HUDEP-2 (cell line): Measurements from ENCODE around the gene DLGAP1.

Experiments
- DNase-seq, 76 experiments: peaks; one replicate each; lab custom pipeline; 2025; ENCODE audit not compliant: unreplicated experiment in 76 of 76; lab: John Stamatoyannopoulos, UW

DLGAP1 gene

DNA sequence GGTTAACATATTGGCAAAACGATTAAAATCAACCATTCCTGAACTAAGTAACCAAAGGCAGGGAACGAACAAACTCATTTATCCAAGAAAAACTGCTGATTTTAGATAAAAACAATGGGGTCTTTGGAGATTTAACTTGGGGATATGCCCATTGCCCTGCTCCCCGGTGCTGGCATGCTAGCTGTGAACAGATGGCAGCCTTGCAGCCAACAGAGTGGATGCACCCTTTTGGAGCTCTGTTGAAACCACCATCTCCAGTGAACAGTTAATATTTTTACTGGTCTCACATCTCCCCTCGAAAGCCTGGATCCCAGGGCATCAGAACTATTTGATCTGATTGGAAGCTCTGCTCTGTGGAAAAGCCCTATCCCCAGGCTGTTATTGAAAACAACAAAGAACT, 702.0 kb downstream of the DLGAP1 start:
- DNase-seq = no peak

DNA sequence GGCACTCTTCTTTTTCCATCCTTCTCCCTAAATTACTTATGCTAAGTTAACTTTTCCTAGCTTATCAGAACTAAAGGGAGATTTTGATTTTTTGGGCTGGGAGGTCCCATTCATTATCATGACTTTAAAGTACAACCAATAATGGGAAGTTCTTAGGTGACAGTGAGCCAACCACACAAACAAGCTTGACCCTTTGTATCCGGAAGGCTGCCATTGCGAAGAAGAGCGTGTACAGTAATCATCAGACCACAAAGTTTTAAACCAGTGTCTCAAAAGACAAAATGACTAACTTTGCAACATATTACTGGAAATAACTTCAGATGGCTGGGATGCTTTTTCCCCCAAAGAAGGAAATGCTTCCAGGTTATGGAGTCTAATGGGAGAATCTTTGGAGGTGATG, 707.0 kb downstream of the DLGAP1 start:
- no peak for DNase-seq

- no peak for DNase-seq
Observed at GRCh38 chr18:3747176-3747973, 707.7 kb downstream of the DLGAP1 start.

GRCh38 chr18:3742541-3742940, 712.6 kb downstream of the DLGAP1 start:
- no peak for DNase-seq

- no peak for DNase-seq
Observed at GRCh38 chr18:3741333-3741732, 713.8 kb downstream of the DLGAP1 start.

DNA sequence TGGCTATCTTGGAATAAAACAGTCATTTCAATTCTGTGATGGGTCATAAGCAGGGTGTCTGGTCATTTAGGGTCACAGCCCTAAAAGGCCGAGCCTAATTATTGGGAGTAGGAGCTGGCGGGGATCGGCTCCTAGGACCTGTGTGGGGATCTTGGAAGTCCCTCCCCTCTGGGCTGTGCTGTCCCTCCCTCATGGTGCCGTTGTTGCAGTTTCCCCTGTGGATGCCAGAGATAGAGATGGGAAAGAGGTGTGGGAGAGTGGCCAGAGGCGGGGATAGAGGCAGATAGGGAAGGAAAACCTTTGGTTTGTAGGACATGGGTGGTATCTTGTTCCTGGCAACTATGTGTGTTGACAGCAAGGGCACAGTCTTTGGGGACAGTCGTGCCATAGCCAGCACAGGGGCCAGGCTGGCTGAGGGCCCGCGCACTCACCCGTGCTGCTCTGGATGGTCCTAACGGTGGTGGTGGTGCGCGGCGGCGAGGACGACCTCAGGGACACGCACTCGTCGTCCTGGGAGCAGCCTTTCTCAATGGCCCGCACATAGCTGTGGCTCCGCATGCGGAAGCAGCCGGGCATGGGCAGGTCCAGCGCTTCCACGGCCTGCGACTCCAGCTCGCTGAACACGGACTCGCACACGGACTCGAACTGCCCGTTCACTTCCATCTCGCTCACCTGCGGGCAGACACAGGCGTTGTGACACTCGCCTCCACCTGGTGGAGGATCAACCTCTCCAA, 726.2 kb downstream of the DLGAP1 start:
- no peak for DNase-seq

DNA sequence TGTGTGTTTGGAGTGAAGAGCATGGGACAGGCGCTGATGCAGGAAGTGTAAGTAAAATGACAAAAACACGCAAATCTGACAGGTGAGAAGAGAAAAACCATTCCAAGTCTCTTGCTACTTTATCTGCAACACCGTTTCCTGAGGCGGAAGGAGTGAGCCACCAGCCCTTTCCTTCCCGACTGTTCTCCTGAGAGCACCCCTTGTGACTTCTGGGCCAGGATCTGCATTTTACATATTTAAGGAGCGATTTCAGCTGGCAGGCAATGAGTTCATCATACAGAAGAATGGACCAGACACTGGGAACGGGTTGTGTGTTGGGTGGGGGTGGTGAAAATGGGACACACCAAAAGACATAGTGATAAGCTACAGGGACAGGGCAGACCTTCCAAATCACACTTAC, 727.8 kb downstream of the DLGAP1 start:
- no peak for DNase-seq

- no peak for DNase-seq
Observed at GRCh38 chr18:3726238-3726951, 728.7 kb downstream of the DLGAP1 start.

GRCh38 chr18:3725115-3725514, 730.0 kb downstream of the DLGAP1 start:
- DNase-seq = no peak

DNA sequence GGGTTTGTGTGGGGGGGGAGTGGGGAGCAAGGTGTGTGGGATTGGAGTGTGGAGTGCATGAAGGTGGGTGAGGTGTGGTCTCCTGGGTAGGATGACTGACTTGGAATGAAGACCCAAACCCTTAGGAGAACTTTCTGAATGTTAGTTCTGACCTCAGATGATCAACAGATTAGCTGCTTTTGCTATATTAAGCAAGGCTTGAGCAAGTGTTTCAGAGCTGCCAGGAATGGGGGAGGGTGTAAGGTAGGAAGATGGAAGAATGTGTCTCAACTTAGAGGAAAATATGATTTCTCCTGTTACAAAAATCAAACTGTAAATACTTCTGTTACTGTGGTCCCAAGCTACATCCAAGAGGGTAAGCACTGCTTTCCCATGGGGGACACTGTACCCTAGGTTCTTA, 731.6 kb downstream of the DLGAP1 start:
- no peak for DNase-seq

DNA sequence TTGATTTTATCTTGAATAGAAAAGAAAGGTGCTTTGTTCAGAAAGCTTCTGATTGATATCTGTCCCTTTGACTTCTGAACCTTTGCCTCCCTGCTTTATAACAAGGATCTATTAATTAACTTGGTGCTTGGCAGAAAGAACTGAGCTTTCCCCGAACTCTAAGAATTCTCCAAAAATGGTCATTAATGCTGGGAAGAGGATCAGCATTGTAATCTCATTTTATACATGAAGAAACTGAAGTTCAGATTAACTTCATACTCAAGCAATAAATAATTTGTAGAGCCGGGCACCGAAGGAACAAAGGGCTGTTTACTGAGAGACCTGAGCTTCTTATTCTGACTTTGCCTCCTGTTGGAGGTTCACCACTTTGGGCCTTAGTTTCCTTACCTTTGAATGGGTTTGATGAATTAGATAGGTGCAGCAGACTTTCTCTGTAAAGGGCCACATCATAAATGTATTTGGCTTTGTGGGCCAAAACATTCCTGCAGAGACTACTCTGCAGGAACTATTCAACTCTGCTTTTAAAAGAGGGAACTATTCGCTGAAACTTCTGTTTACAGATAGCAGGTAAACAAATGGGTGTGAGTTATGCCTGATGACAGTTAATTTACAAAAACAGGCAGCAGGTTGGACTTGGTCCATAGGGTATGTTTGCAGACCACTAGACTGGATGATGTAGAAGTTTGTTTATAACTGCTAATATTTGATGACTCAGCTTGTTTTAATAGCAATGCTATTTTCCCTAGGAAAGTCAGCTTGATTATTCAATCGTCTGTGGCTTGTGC, 732.3 kb downstream of the DLGAP1 start:
- DNase-seq = no peak

DNA sequence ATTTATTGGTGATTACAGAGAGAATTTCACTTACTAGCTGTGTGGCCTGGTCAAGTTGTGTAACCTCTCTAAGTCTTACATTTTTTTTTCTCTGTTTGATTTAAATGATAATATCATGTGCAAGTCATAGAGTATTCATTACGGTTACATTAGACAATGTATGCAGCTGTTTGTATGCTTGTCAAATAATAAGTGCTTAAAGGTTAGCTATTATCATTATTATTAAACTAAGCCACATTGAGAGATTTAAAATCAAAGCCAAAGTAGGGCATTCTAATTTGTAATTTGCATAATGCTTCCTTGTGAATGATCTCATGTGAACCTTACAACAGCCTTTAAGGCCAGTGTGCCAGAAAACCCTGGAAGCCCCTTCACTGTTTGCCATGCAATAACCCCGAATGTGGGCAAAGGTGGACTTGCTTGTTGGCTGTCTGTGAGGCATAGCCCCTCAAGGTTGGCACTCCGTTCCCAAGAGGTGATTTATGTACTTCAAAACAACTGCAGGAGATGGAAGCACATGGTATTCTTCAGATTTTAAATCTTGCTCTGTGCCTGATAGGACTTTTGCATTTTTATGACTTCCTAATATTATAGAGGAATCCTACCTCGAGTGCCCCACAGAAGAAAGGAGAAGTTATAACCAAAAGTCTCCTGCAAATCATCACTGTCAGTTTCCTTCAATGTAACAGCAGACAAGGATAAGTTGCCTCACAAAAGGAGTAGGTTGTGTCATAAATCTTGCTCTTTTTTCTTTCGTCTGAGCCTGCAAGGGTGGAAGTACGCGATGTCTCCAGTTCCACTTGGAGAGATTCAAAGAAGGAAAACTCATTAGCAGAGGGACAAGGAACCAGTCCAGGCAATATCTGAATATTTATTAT, 733.1 kb downstream of the DLGAP1 start:
- no peak for DNase-seq

- no peak for DNase-seq
Observed at GRCh38 chr18:3720818-3721545, 734.1 kb downstream of the DLGAP1 start.

- no peak for DNase-seq
Observed at GRCh38 chr18:3720159-3720558, 734.9 kb downstream of the DLGAP1 start.

GRCh38 chr18:3717376-3718025, 737.6 kb downstream of the DLGAP1 start:
- no peak for DNase-seq

GRCh38 chr18:3716116-3716660, 738.9 kb downstream of the DLGAP1 start:
- no peak for DNase-seq

DNA sequence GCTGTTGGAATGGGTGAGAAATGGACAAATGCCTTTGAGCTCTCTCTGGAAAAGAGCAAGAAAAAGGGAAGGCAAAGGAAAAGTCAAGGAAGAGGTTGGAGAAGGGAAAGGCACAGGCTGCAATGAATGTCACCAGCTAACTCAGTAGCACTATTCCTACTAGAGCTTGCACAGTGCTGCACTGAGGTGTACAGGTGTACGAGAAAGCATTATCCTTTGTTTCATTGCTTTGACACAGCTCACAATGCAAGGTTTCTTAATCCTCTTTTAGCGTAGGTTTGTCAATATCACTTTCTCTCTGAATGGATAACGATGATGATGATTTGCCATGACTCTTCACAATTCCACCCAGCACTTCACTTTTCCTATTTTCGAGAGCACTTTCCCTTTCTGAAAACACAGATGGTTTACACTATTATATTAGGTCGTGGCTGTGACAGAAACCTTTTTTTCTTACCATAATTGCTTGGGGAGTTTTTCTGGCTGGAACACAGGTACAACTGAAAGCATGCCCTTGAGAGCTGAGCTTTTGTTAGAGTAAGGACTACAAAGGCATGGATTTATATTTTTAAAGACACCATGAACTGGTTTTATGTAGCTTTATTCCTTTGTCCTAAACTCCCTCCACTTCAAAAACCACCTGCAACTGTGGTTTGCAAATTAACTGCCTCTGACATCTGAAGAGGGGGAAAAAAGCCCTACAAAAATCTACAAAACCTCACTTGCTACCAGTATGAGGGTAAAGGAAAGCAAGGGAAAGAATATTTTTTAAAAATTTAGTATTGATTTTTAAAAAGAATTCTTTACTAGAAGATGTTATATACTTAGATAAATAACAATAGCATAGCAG, 739.7 kb downstream of the DLGAP1 start:
- no peak for DNase-seq

GRCh38 chr18:3713708-3714107, 741.4 kb downstream of the DLGAP1 start:
- no peak for DNase-seq
